A549 (cell line): Measurements from ENCODE around the gene BCAS1. TPM values are rescaled to one million over a fixed set of nuclear protein-coding genes. Genes with fewer than 3 reads are reported as not detected.

Experiments
- ATAC-seq, 2 experiments: fragments of 200-7000 bp in 1 of 2; fragments of >200 bp in 1 of 2; cut with Nextera tagmentation in 1 of 2; cut with Tn5 transposase in 1 of 2; 3 replicates each; pipeline versions ENCODE4 v1.8.0 to v1.9.1; 2018 to 2020; ENCODE audit warnings: mild to moderate bottlenecking in 1 of 2, moderate library complexity in 1 of 2
- CTCF ChIA-PET: fragments of 300-600 bp; sonication (Branson Sonifier 250); formaldehyde crosslinking; extraction: SDS; loops from one replicate; lab custom pipeline; 2021; ENCODE audit warnings: antibody characterized with exemption, inconsistent platforms; lab: Yijun Ruan, JAX
- POLR2A ChIA-PET: fragments of 350-600 bp; formaldehyde crosslinking; extraction: SDS; loops from one replicate; lab custom pipeline; 2021; ENCODE audit warnings: antibody characterized with exemption, inconsistent platforms; lab: Yijun Ruan, JAX
- DNase-seq, 2 experiments: peaks; one replicate each; pipeline versions ENCODE4 v3.0.0 to v3.0.0-alpha.2; 2011 to 2016; ENCODE audit warnings: low read depth in 1 of 2, low spot score in 1 of 2
- FAIRE-seq: peaks from 2 replicates; lab custom pipeline; 2011; peaks lifted over from hg19 to GRCh38; lab: Jason Lieb, UNC
- H3K27ac ChIP-seq, 2 experiments: fragments of >200 bp; sonication (Bioruptor Twin); formaldehyde crosslinking; 3 replicates each; pipeline ENCODE4 v1.5.1; 2016 to 2017
- H3K4me1 ChIP-seq: fragments of >200 bp; sonication (Bioruptor Twin); formaldehyde crosslinking; 3 replicates; pipeline ENCODE4 v1.6.1; 2016
- H3K4me2 ChIP-seq: fragments of >200 bp; sonication (Bioruptor Twin); formaldehyde crosslinking; 3 replicates; pipeline ENCODE4 v1.6.1; 2016
- H3K4me3 ChIP-seq: fragments of >200 bp; sonication (Bioruptor Twin); formaldehyde crosslinking; 3 replicates; pipeline ENCODE4 v1.5.1; 2016
- H3K9me3 ChIP-seq: fragments of >200 bp; sonication (Bioruptor Twin); formaldehyde crosslinking; 3 replicates; pipeline ENCODE4 v1.6.1; 2016
- EHMT2 ChIP-seq: fragments of 200-600 bp; sonication (generic); IDR thresholded peaks from 2 replicates; pipeline ENCODE4 v1.6.1; 2016; ENCODE audit warnings: antibody characterized with exemption, low read depth, mild to moderate bottlenecking, moderate library complexity
- HOXB5 ChIP-seq: fragments of 250-450 bp; sonication (Bioruptor Pico); IDR thresholded peaks from 2 replicates; pipeline ENCODE4 v1.5.0; 2020; ENCODE audit warnings: mild to moderate bottlenecking, moderate library complexity
- JUNB ChIP-seq: fragments of >200 bp; sonication (Bioruptor Twin); formaldehyde crosslinking; IDR thresholded peaks from 2 replicates; pipeline ENCODE4 v1.6.1; 2016
- MAZ ChIP-seq: fragments of 150-350 bp; IDR thresholded peaks from 2 replicates; pipeline ENCODE4 v1.6.1; 2014; ENCODE audit warnings: antibody characterized with exemption, low read depth, low read length, borderline replicate concordance
- MYC ChIP-seq: IDR thresholded peaks from 2 replicates; pipeline ENCODE4 v1.6.1; 2012; ENCODE audit warnings: mild to moderate bottlenecking, inconsistent platforms, low read length, improper control_type of control experiment, borderline replicate concordance
- NPAS2 ChIP-seq: fragments of 250-450 bp; sonication (Bioruptor Pico); IDR thresholded peaks from 2 replicates; pipeline ENCODE4 v1.8.0; 2022; ENCODE audit warnings: mild to moderate bottlenecking, moderate library complexity, borderline replicate concordance
- NR3C1 ChIP-seq: fragments of >200 bp; sonication (Bioruptor Twin); formaldehyde crosslinking; IDR thresholded peaks from 3 replicates; pipeline ENCODE4 v1.6.1; 2017
- RCOR1 ChIP-seq: fragments of 150-350 bp; IDR thresholded peaks from 2 replicates; pipeline ENCODE4 v1.6.1; 2014; ENCODE audit warnings: antibody characterized with exemption, low read length, low read depth
- ZC3H11A ChIP-seq: fragments of 450-650 bp; IDR thresholded peaks from 2 replicates; pipeline ENCODE4 v1.6.1; 2014; ENCODE audit warnings: antibody characterized with exemption, mild to moderate bottlenecking
- WGBS: methylation state at CpG from one replicate; pipeline ENCODE4 v1.1.6; 2017; ENCODE audit errors: missing lambda C conversion rate; 5-methylcytosine and 5-hydroxymethylcytosine counted together
- polyA plus RNA-seq, 4 experiments: library from polyadenylated mRNA; depleted of rRNA in 3 of 4; stranded (reverse); fragments of >200 nt; fragmentation: RNase III in 1 of 4; extraction: RNeasy Plus Mini Kit Qiagen cat#74134 plus additional on column Dnase treatment in 1 of 4; gene quantifications; 2 replicates in 3 of 4; 3 replicates in 1 of 4; pipeline ENCODE4 v1.2.3, GENCODE V29; 2011 to 2017
- TF ChIP-seq, protein P1 (sequence below): fragments of 150-350 bp; IDR thresholded peaks from 2 replicates; pipeline ENCODE4 v1.6.1; 2014; ENCODE audit warnings: low read depth, mild to moderate bottlenecking, low read length
- TF ChIP-seq, protein P2 (sequence below): IDR thresholded peaks from 2 replicates; pipeline ENCODE4 v1.6.1; 2012; ENCODE audit warnings: low read depth, borderline replicate concordance
- TF ChIP-seq, protein P3 (sequence below): fragments of 250-450 bp; sonication (Bioruptor Pico); IDR thresholded peaks from 2 replicates; pipeline ENCODE4 v1.5.0; 2020; ENCODE audit warnings: low read depth, mild to moderate bottlenecking, moderate library complexity
- TF ChIP-seq, protein P4 (sequence below): fragments of 250-450 bp; sonication (Bioruptor Pico); IDR thresholded peaks from 2 replicates; pipeline ENCODE4 v1.5.0; 2021; ENCODE audit warnings: mild to moderate bottlenecking, moderate library complexity, borderline replicate concordance

BCAS1 gene
- polyA plus RNA-seq, 2 of the 4 experiments (the other 2 are of a cell fraction), result 1.4 to 3.9 TPM

DNA sequence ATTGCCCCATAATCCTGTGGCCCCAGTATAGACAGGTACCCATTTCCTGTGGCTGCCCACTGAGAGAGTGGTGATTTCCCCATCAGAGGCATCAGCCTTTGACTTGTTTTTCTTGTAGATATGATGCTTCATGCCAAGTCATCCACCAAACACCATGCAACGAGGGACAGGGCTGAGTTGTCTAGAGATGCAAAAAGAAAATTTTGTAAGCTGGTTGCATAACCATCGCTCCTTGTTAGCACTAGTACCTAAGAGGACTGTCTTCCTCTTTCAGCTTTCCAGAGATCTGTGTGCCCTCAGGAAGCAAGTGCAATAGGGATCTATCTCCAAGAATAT, 166.8 kb downstream of the BCAS1 start (continued):
- TF ChIP-seq, protein P1, sequence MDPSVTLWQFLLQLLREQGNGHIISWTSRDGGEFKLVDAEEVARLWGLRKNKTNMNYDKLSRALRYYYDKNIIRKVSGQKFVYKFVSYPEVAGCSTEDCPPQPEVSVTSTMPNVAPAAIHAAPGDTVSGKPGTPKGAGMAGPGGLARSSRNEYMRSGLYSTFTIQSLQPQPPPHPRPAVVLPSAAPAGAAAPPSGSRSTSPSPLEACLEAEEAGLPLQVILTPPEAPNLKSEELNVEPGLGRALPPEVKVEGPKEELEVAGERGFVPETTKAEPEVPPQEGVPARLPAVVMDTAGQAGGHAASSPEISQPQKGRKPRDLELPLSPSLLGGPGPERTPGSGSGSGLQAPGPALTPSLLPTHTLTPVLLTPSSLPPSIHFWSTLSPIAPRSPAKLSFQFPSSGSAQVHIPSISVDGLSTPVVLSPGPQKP, result no peak
- TF ChIP-seq NR3C1, result no peak
- TF ChIP-seq, protein P2, sequence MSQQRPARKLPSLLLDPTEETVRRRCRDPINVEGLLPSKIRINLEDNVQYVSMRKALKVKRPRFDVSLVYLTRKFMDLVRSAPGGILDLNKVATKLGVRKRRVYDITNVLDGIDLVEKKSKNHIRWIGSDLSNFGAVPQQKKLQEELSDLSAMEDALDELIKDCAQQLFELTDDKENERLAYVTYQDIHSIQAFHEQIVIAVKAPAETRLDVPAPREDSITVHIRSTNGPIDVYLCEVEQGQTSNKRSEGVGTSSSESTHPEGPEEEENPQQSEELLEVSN, result no peak

DNA sequence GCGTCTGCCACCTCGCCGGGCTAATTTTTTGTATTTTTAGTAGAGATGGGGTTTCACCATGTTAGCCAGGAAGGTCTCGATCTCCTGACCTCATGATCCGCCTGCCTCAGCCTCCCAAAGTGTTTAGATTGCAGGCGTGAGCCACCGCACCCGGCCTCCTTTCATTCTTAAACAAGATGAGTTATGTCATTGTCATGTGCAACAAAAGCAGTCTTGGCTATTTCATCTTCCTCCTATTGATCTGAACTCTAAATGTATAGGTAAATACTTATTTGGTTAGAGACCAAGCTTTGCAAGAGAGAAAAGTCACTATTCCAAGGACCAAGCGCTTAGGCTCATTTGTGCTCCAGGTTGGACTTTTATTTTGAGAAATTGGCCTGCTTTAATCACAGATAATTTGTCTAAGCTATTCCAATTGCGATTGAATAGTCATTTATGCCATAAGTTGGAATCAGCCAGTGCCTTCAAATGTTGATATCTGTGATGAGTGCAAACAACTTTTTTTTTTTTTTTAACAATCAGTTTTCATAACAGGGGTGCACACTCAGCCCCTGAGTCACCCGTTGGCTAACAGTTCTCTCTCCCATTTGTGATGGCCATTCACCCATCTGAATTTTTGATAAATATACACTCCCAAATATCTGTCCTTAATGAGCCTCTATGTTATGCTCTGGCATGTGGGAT, 167.3 kb downstream of the BCAS1 start:
- WGBS, result 96% methylated on average over 11 of the region's 11 CpGs
- TF ChIP-seq, protein P3, sequence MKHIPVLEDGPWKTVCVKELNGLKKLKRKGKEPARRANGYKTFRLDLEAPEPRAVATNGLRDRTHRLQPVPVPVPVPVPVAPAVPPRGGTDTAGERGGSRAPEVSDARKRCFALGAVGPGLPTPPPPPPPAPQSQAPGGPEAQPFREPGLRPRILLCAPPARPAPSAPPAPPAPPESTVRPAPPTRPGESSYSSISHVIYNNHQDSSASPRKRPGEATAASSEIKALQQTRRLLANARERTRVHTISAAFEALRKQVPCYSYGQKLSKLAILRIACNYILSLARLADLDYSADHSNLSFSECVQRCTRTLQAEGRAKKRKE (CRISPR knock-in tag), result no peak
- no peak for TF ChIP-seq JUNB
- no peak for TF ChIP-seq RCOR1
- TF ChIP-seq, protein P2, result no peak
- no peak for TF ChIP-seq EHMT2
- TF ChIP-seq, protein P4, sequence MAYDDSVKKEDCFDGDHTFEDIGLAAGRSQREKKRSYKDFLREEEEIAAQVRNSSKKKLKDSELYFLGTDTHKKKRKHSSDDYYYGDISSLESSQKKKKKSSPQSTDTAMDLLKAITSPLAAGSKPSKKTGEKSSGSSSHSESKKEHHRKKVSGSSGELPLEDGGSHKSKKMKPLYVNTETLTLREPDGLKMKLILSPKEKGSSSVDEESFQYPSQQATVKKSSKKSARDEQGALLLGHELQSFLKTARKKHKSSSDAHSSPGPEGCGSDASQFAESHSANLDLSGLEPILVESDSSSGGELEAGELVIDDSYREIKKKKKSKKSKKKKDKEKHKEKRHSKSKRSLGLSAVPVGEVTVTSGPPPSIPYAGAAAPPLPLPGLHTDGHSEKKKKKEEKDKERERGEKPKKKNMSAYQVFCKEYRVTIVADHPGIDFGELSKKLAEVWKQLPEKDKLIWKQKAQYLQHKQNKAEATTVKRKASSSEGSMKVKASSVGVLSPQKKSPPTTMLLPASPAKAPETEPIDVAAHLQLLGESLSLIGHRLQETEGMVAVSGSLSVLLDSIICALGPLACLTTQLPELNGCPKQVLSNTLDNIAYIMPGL (CRISPR knock-in tag), result no peak
- TF ChIP-seq HOXB5 (CRISPR knock-in tag), result no peak
- H3K4me1 ChIP-seq, result peaks cover 62% of the 10 kb centered on the region
- POLR2A ChIA-PET, result no interaction called here
- H3K9me3 ChIP-seq, result no peaks in the 10 kb centered on the region
- FAIRE-seq, result no peak
- H3K27ac ChIP-seq, result peak overlapping the region; percentile 21 to 55; a peak in 3 of 6 replicates
- no peak for ATAC-seq
- H3K4me3 ChIP-seq, result no peak overlapping the region
- CTCF ChIA-PET, result interaction anchor here (0.6 to 5.5 kb wide), 6 partner anchors 12 to 364 kb away, joined by 3 to 29 read pairs (median 4); no protein-coding TSS in a partner anchor
- H3K4me2 ChIP-seq, result no peak overlapping the region
- DNase-seq, result no peak

DNA sequence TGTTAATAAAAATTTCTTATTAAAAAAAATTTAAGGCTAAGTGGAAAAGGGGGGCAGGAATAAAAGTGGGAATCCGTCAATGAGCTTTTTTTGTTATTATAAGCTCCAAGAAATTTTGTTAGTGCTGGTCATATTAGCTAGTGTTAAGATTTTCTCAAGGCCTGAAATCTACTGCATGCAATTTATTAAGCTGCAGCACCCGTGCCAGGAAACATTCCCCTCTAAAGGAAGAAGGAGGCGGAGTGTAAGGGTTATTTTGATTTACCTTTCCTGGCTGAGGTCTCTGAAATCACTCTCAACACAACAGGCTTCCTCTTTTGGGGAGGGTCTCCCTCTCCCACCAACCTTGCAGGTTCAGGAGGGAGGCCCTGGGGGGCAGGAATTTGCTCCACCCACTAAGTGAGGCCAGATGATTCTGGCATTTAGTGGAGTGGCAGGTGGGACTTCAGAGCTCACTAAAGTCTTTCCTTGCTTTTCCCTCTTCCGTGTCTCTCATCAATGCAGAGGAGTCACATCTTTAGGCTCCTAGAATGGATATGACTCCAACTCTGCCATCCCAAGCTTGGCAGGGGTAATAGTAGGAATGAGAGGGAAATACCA, 168.8 kb downstream of the BCAS1 start:
- TF ChIP-seq NPAS2 (CRISPR knock-in tag) (no peak), ZC3H11A (no peak), MYC (no peak), MAZ (no peak)
- H3K9me3 ChIP-seq, result no peaks in the 10 kb centered on the region
- DNase-seq, result no peak
- peak overlapping the region; percentile 74 for H3K4me2 ChIP-seq
- 63% methylated on average over 4 of the region's 4 CpGs for WGBS
- H3K27ac ChIP-seq, result peak overlapping the region; percentile 70 to 91
- POLR2A ChIA-PET, result interaction anchor here (1.2 kb wide), 1 partner anchor 13 kb away, joined by 4 read pairs; no protein-coding TSS in a partner anchor
- no peak for ATAC-seq
- peaks cover 52% of the 10 kb centered on the region for H3K4me1 ChIP-seq
- CTCF ChIA-PET, result interaction anchor here (1.3 to 5.5 kb wide), 7 partner anchors 14 to 96 kb away, joined by 3 to 29 read pairs (median 5); no protein-coding TSS in a partner anchor
- FAIRE-seq, result no peak
- no peak overlapping the region for H3K4me3 ChIP-seq
